ENCODE results near the gene LAMA5. TPM values are rescaled to one million over a fixed set of nuclear protein-coding genes. Genes with fewer than 3 reads are reported as not detected.

LAMA5 gene
- total and polyA plus RNA-seq, 2 experiments from 2014 or later: 201 to 298 TPM

GRCh38 chr20:62268228-62268900 is 98.7 kb downstream of the LAMA5 start:
- H3K36me3 Mint-ChIP-seq (ENCODE audit: low read depth): peaks cover 45% of the 10 kb centered on the region
- Histone ChIP-seq H3K4me3 (no peak overlapping the region), H3K36me3 (ENCODE audit: insufficient read depth) (peaks cover 16% of the 10 kb centered on the region), H3K27ac (ENCODE audit: low read depth) (no peak overlapping the region), H3K27me3 (ENCODE audit: insufficient read depth) (no peaks in the 10 kb centered on the region), H3K9me2 (ENCODE audit: insufficient read depth) (no peaks in the 10 kb centered on the region), H3K79me2 (replicated peaks; ENCODE audit: insufficient read depth) (no peaks in the 10 kb centered on the region), H3K4me2 (no peak overlapping the region), H3F3A (replicated peaks; ENCODE audit: low read depth) (no peaks in the 10 kb centered on the region), H2AFZ (no peak overlapping the region), H4K20me1 (replicated peaks; ENCODE audit: insufficient read depth) (no peaks in the 10 kb centered on the region; the same call in 1 of the 2 replicates), H3K4me1 (ENCODE audit: insufficient read depth) (no peaks in the 10 kb centered on the region)
- H3K9me3 Mint-ChIP-seq: peaks cover 13% of the 10 kb centered on the region; the same call in 2 of the 3 replicates
- peaks cover 2% of the 10 kb centered on the region for H3K27me3 Mint-ChIP-seq (ENCODE audit: insufficient read depth, low read depth, poor library complexity)
- no peak overlapping the region for H3K27ac Mint-ChIP-seq
- no peak for ATAC-seq
- H3K4me3 Mint-ChIP-seq: no peak overlapping the region
- DNase-seq (ENCODE audit: low spot score): no peak
- no peak for TF ChIP-seq ZNF331 (CRISPR knock-in tag; IDR thresholded peaks at IDR 0.05; ENCODE audit: low read depth)
- no peak for TF ChIP-seq ZNF114 (CRISPR knock-in tag; IDR thresholded peaks at IDR 0.05)
- TF ChIP-seq EZH2phosphoT487 (IDR thresholded peaks at IDR 0.05; ENCODE audit: unreplicated experiment): no peak
- TF ChIP-seq CREB1 (CRISPR knock-in tag; IDR thresholded peaks at IDR 0.05; ENCODE audit: low read depth): no peak
- TF ChIP-seq ZNF462 (CRISPR knock-in tag; IDR thresholded peaks at IDR 0.05): no peak
- TF ChIP-seq ETS1 (IDR thresholded peaks at IDR 0.05): no peak
- no peak for TF ChIP-seq NANOG (IDR thresholded peaks at IDR 0.05; ENCODE audit: borderline replicate concordance)
- no peak for TF ChIP-seq POLR2AphosphoS5 (IDR thresholded peaks at IDR 0.05; ENCODE audit: low read depth)
- no peak for TF ChIP-seq REST (IDR thresholded peaks at IDR 0.05; ENCODE audit: unreplicated experiment)
- TF ChIP-seq EZH2 (IDR thresholded peaks at IDR 0.05; ENCODE audit: low read depth, unreplicated experiment): no peak
- no peak for TF ChIP-seq STAT1 (IDR thresholded peaks at IDR 0.05; ENCODE audit: unreplicated experiment)
- no peak for TF ChIP-seq JUNB (IDR thresholded peaks at IDR 0.05; ENCODE audit: unreplicated experiment)
- H3K4me1 Mint-ChIP-seq: peaks cover 3% of the 10 kb centered on the region; the same call in 1 of the 3 replicates

Data from GM23338 (cell line).